Gastrocnemius medialis (tissue), 4 donors: ENCODE measurements around the gene PRTN3. TPM values are rescaled to one million over a fixed set of nuclear protein-coding genes. Genes with fewer than 3 reads are reported as not detected.
A peak's percentile ranks its signal among the peaks of the same experiment; 100 is the strongest.
"Not testable (repeated sequence)": the region's sequence is repeated elsewhere in the genome, so short reads cannot be mapped to it uniquely, and the experiment has no call there.

Experiments
- ATAC-seq, 2 donors: fragments of 150-250 bp; one replicate each; pipeline ENCODE4 v1.9.1; 2016
- DNase-seq, 2 donors: peaks; one replicate each; pipeline ENCODE4 v3.0.0-alpha.2; 2019
- H3K27ac ChIP-seq, 4 donors: fragments of 200-600 bp; sonication (generic); 1 replicate in 1 of 4; 2 replicates in 3 of 4; pipeline ENCODE4 v1.5.1; 2016 to 2018; ENCODE audit warnings: mild to moderate bottlenecking in 2 of 4, moderate library complexity in 1 of 4
- H3K27me3 ChIP-seq, 3 donors: fragments of 200-600 bp; sonication (generic) in 2 of 3; 1 replicate in 1 of 3; 2 replicates in 2 of 3; pipeline versions ENCODE4 v1.5.1 to v1.6.0; 2016 to 2019; ENCODE audit warnings: mild to moderate bottlenecking in 1 of 3, moderate library complexity in 1 of 3
- H3K36me3 ChIP-seq, 2 donors: fragments of 200-600 bp; sonication (generic) in 1 of 2; one replicate each; pipeline ENCODE4 v1.5.1; 2017 to 2018
- H3K4me1 ChIP-seq, 2 donors: fragments of 200-600 bp; sonication (generic) in 1 of 2; one replicate each; pipeline ENCODE4 v1.5.1; 2016 to 2017; ENCODE audit warnings: mild to moderate bottlenecking in 2 of 2
- H3K4me3 ChIP-seq, 4 donors: fragments of 200-600 bp; sonication (generic) in 3 of 4; 1 replicate in 1 of 4; 2 replicates in 3 of 4; pipeline ENCODE4 v1.5.1; 2016 to 2019; ENCODE audit warnings: mild to moderate bottlenecking in 2 of 4
- H3K9me3 ChIP-seq, 3 donors: fragments of 200-600 bp; sonication (generic) in 2 of 3; 1 replicate in 1 of 3; 2 replicates in 2 of 3; pipeline ENCODE4 v1.5.1; 2016 to 2019
- CTCF ChIP-seq, 5 experiments: fragments of 450-650 bp in 3 of 5; fragments of 200-600 bp in 2 of 5; sonication (generic) in 2 of 5; IDR thresholded peaks in 4 of 5; conservative IDR thresholded peaks in 1 of 5; 1 replicate in 4 of 5; 2 replicates in 1 of 5; pipeline ENCODE4 v1.5.1; 2016 to 2019; ENCODE audit warnings: antibody characterized with exemption in 5 of 5, mild to moderate bottlenecking in 3 of 5, moderate library complexity in 3 of 5
- POLR2A ChIP-seq, 2 donors: fragments of 450-650 bp; IDR thresholded peaks; one replicate each; pipeline ENCODE4 v1.6.1; 2017; ENCODE audit warnings: antibody characterized with exemption in 2 of 2, mild to moderate bottlenecking in 2 of 2, moderate library complexity in 2 of 2
- in situ Hi-C, 4 donors: fragments of 200-750 bp; cut with MboI; loops; one replicate each; pipeline versions ENCODE4 v1.15.0 to v1.8.0; 2017; ENCODE audit warnings: low sequenced_read_pairs in 4 of 4
- intact Hi-C: fragments of 100-400 bp; cut with DNase I; formaldehyde crosslinking; loops from one replicate; pipeline ENCODE4 v1.15.1; 2023; ENCODE audit warnings: low total_unique reads
- total RNA-seq, 4 donors: library from RNA; depleted of rRNA; stranded (reverse); fragments of >200 nt; gene quantifications; one replicate each; pipeline versions ENCODE4 v1.1.0 to v1.2.3, GENCODE V29; 2016

Gene PRTN3
- total RNA-seq, 4 donors from 2014 or later: 0.51 TPM; not detected in 3

- Histone ChIP-seq H3K9me3 (no peaks in the 10 kb centered on the region), H3K27ac (no peak overlapping the region), H3K4me3 (no peak overlapping the region), H3K36me3 (no peaks in the 10 kb centered on the region), H3K4me1 (peaks cover 0 to 11% of the 10 kb centered on the region in 2 donors), H3K27me3 (peaks cover 60 to 70% (median 65%) of the 10 kb centered on the region in 3 donors)
- ATAC-seq (no peak), DNase-seq (no peak)
- in situ Hi-C loops: no loop called here
- intact Hi-C loops: no loop called here
- no peak for TF ChIP-seq POLR2A (IDR thresholded peaks at IDR 0.05)
- TF ChIP-seq CTCF (IDR thresholded peaks at IDR 0.05 in 4 of 5, conservative IDR thresholded peaks at IDR 0.05 in 1 of 5): no peak
These were observed 7.7 kb downstream of the PRTN3 start for GRCh38 chr19:848386-848921.

GRCh38 chr19:849195-849594 lies 8.4 kb downstream of the PRTN3 start:
- H3K27ac ChIP-seq: not testable (repeated sequence)

GRCh38 chr19:850221-850978 lies 9.6 kb downstream of the PRTN3 start:
- peaks cover 0 to 6% of the 10 kb centered on the region in 2 donors for H3K4me1 ChIP-seq
- H3K4me3 ChIP-seq: peak overlapping the region in 1 of 4 donors; percentile 17
- ATAC-seq (peak; percentile 89 to 90), DNase-seq (peak; percentile 74 to 86)
- TF ChIP-seq CTCF (IDR thresholded peaks at IDR 0.05 in 4 of 5, conservative IDR thresholded peaks at IDR 0.05 in 1 of 5): no peak
- no peak for TF ChIP-seq POLR2A (IDR thresholded peaks at IDR 0.05)
- peak overlapping the region; percentile 59 to 79 (median 72) for H3K27ac ChIP-seq
- no peaks in the 10 kb centered on the region for H3K36me3 ChIP-seq
- intact Hi-C loops (no loop called here), in situ Hi-C loops (loop anchor here in 1 of 4 donors (25.0 kb wide), 1 partner anchor 137 kb away; the partner anchor contains the start of gene WDR18)
- H3K9me3 ChIP-seq: no peaks in the 10 kb centered on the region
- H3K27me3 ChIP-seq: peaks cover 58 to 66% (median 58%) of the 10 kb centered on the region in 3 donors

More at GRCh38 chr19:849195-849594, 8.4 kb downstream of the PRTN3 start:
- in situ Hi-C loops, H3K4me1 ChIP-seq, ATAC-seq, H3K9me3 ChIP-seq, DNase-seq, H3K4me3 ChIP-seq, intact Hi-C loops, H3K36me3 ChIP-seq: not testable (repeated sequence)
- peaks cover 59 to 64% (median 64%) of the 10 kb centered on the region in 3 donors for H3K27me3 ChIP-seq

GRCh38 chr19:850979-851335 lies 10.2 kb downstream of the PRTN3 start:
- peaks cover 0 to 6% of the 10 kb centered on the region in 2 donors for H3K4me1 ChIP-seq
- TF ChIP-seq POLR2A (IDR thresholded peaks at IDR 0.05): no peak
- TF ChIP-seq CTCF (IDR thresholded peaks at IDR 0.05 in 4 of 5, conservative IDR thresholded peaks at IDR 0.05 in 1 of 5): no peak
- DNase-seq (no peak), ATAC-seq (no peak)
- peak overlapping the region in 1 of 4 donors; percentile 17 for H3K4me3 ChIP-seq
- intact Hi-C loops: no loop called here
- peaks cover 58 to 66% (median 58%) of the 10 kb centered on the region in 3 donors for H3K27me3 ChIP-seq
- in situ Hi-C loops: loop anchor here in 1 of 4 donors (25.0 kb wide), 1 partner anchor 136 kb away; the partner anchor contains the start of gene WDR18
- H3K36me3 ChIP-seq: no peaks in the 10 kb centered on the region
- H3K9me3 ChIP-seq: no peaks in the 10 kb centered on the region
- H3K27ac ChIP-seq: peak overlapping the region; percentile 59 to 79 (median 72)
